BLaER1 treated with 17β-estradiol and CSF1 and Interleukin-3, amounts not matched to agents 10 nM and 100 nM (cell line): ENCODE results near the gene CIDEB.
A peak's percentile ranks its signal among the peaks of the same experiment; 100 is the strongest.

Experiments
- H3K27ac ChIP-seq, 11 experiments: shearing (Covaris generic); formaldehyde crosslinking; 2 replicates each; pipeline ENCODE4 v1.8.1; 2022
- H3K27me3 ChIP-seq, 11 experiments: shearing (Covaris generic); formaldehyde crosslinking; 2 replicates each; pipeline ENCODE4 v1.8.1; 2022
- H3K36me3 ChIP-seq, 11 experiments: shearing (Covaris generic); formaldehyde crosslinking; 2 replicates each; pipeline ENCODE4 v1.8.1; 2022
- H3K4me1 ChIP-seq, 10 experiments: shearing (Covaris generic); formaldehyde crosslinking; 2 replicates each; pipeline ENCODE4 v1.8.1; 2022
- H3K4me2 ChIP-seq, 11 experiments: shearing (Covaris generic); formaldehyde crosslinking; 2 replicates each; pipeline ENCODE4 v1.8.1; 2022
- H3K4me3 ChIP-seq, 10 experiments: shearing (Covaris generic); formaldehyde crosslinking; 2 replicates each; pipeline ENCODE4 v1.8.1; 2022
- H3K9ac ChIP-seq, 11 experiments: shearing (Covaris generic); formaldehyde crosslinking; 2 replicates each; pipeline ENCODE4 v1.8.1; 2022
- H3K9me3 ChIP-seq, 11 experiments: shearing (Covaris generic); formaldehyde crosslinking; replicated peaks in 1 of 11; 2 replicates each; pipeline ENCODE4 v1.8.1; 2022
- H4K20me1 ChIP-seq, 11 experiments: shearing (Covaris generic); formaldehyde crosslinking; 2 replicates each; pipeline ENCODE4 v1.8.1; 2022
- Cebpa-rat ChIP-seq, 11 experiments: shearing (Covaris generic); IDR thresholded peaks; 2 replicates each; pipeline ENCODE4 v1.8.1; 2022

The CIDEB gene

DNA sequence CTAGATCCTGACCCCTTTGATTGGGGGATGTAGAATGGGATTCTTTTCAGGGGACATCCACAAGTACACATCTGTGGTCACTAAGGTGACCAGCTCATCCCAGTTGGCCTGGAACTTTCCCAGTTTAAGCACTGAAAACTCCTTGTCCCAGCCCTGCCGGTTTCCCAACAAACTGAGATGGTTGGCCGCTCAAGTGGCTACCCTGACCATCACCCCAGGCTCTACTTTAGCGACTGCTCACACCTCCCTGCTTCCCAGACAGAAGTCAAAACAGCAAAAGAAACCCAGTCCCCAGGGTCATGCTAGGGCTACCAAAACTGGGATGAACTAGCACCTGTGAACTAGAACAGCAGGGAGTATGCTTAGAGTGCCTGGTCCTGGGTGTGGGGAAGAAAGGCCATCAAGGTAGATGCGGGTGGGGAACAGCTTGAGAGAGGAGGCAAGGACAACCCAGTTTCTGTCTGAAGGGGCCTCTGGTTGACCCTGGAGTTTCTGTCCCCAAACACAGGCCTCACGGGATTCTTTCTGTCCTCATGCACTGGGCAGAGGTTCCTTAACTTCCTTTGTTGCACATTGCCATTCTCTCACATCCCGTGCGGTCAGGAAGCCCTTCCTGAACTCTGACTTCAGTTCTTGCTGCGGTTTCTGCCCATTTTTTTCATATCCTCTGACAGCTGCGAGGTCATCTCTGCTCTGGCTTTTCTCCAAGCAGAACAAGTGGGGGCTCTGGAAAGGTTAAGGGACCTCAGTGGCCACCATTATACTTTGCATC is 5.1 kb upstream of the CIDEB start:
- Histone ChIP-seq H3K9ac (peak overlapping the region; percentile 79 to 91 (median 88)), H4K20me1 (peaks cover 0 to 21% (median 8%) of the 10 kb centered on the region in 11 experiments; a peak in 11 of 22 replicates), H3K4me3 (peak overlapping the region; percentile 56 to 80 (median 66)), H3K27me3 (no peaks in the 10 kb centered on the region), H3K4me1 (peaks cover 74 to 99% (median 98%) of the 10 kb centered on the region in 10 experiments), H3K9me3 (no peaks in the 10 kb centered on the region), H3K4me2 (peak overlapping the region; percentile 85 to 100 (median 97)), H3K27ac (peak overlapping the region; percentile 81 to 96 (median 92)), H3K36me3 (peaks cover 9 to 60% (median 34%) of the 10 kb centered on the region in 11 experiments; a peak in 21 of 22 replicates)
- TF ChIP-seq Cebpa-rat (IDR thresholded peaks at IDR 0.05), result peak in 9 of 11 experiments; percentile 27 to 94 (median 78); a peak in 14 of 22 replicates

DNA sequence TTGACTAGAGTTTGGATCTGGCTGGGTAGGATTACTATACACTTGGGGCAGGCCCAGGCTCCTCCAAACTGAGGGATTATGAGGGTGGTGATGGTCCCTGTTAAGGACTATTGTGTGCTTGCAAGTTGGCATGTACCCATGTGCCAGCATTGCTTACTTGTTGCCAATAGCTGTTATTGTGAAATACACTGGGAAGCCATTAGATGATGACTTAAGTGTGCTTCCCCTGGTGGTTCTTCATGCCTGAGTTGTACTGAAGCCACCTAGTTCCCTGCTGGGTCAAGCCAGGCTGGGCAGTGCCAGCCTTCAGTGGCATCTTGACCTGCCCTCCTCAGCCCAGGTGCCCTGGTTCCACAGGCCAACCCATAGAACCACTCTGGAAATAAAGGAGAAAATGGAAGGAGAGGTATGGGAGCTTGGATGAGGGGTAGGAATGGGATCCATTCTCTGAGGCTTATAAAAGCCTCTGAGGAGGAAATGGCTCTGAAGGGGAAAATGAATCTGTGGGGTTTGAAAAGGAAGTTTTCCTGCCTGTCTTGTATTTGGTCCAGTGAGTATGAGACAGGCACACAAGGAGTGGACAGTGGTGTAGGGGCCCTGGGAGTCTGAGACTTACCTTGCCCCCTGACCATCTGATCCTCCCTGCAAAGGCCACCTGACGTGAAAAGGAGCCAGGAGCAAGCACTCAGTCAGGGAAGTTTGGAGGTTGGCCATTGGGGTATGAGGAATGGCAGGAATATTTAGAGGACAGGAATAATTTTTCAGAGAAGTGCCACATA is 4.2 kb upstream of the CIDEB start:
- peak overlapping the region; percentile 85 to 100 (median 97) for H3K4me2 ChIP-seq
- peaks cover 74 to 99% (median 94%) of the 10 kb centered on the region in 10 experiments for H3K4me1 ChIP-seq
- H3K9me3 ChIP-seq, result no peaks in the 10 kb centered on the region
- H3K36me3 ChIP-seq, result peaks cover 18 to 62% (median 43%) of the 10 kb centered on the region in 11 experiments
- H3K27me3 ChIP-seq, result no peaks in the 10 kb centered on the region
- TF ChIP-seq Cebpa-rat (IDR thresholded peaks at IDR 0.05), result peak in 10 of 11 experiments; percentile 17 to 92 (median 78); a peak in 18 of 22 replicates
- peak overlapping the region; percentile 81 to 96 (median 92) for H3K27ac ChIP-seq
- peak overlapping the region; percentile 56 to 80 (median 66) for H3K4me3 ChIP-seq
- peak overlapping the region; percentile 79 to 91 (median 88) for H3K9ac ChIP-seq
- H4K20me1 ChIP-seq, result peaks cover 0 to 30% (median 15%) of the 10 kb centered on the region in 11 experiments; a peak in 13 of 22 replicates

DNA sequence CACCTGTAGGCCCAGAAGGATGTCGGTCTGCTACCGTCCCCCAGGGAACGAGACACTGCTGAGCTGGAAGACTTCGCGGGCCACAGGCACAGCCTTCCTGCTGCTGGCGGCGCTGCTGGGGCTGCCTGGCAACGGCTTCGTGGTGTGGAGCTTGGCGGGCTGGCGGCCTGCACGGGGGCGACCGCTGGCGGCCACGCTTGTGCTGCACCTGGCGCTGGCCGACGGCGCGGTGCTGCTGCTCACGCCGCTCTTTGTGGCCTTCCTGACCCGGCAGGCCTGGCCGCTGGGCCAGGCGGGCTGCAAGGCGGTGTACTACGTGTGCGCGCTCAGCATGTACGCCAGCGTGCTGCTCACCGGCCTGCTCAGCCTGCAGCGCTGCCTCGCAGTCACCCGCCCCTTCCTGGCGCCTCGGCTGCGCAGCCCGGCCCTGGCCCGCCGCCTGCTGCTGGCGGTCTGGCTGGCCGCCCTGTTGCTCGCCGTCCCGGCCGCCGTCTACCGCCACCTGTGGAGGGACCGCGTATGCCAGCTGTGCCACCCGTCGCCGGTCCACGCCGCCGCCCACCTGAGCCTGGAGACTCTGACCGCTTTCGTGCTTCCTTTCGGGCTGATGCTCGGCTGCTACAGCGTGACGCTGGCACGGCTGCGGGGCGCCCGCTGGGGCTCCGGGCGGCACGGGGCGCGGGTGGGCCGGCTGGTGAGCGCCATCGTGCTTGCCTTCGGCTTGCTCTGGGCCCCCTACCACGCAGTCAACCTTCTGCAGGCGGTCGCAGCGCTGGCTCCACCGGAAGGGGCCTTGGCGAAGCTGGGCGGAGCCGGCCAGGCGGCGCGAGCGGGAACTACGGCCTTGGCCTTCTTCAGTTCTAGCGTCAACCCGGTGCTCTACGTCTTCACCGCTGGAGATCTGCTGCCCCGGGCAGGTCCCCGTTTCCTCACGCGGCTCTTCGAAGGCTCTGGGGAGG is 3.1 kb upstream of the CIDEB start, which contains the start of gene LTB4R:
LTB4R (plus strand) TSS at position 857 of the 959 bp plus-strand sequence. CDS start 4,150 bp downstream, outside the sequence.
- Histone ChIP-seq H3K36me3 (peaks cover 23 to 62% (median 46%) of the 10 kb centered on the region in 11 experiments), H3K27me3 (no peaks in the 10 kb centered on the region), H3K9me3 (no peaks in the 10 kb centered on the region), H3K4me1 (peaks cover 74 to 89% (median 83%) of the 10 kb centered on the region in 10 experiments), H3K4me2 (peak within 1 kb of the TSS; percentile 85 to 100 (median 97)), H4K20me1 (peaks cover 0 to 41% (median 19%) of the 10 kb centered on the region in 11 experiments; a peak in 13 of 22 replicates), H3K9ac (peak within 1 kb of the TSS; percentile 79 to 91 (median 88)), H3K4me3 (peak within 1 kb of the TSS; percentile 56 to 80 (median 66)), H3K27ac (peak within 1 kb of the TSS; percentile 81 to 96 (median 92))
- TF ChIP-seq Cebpa-rat (IDR thresholded peaks at IDR 0.05), result no peak

DNA sequence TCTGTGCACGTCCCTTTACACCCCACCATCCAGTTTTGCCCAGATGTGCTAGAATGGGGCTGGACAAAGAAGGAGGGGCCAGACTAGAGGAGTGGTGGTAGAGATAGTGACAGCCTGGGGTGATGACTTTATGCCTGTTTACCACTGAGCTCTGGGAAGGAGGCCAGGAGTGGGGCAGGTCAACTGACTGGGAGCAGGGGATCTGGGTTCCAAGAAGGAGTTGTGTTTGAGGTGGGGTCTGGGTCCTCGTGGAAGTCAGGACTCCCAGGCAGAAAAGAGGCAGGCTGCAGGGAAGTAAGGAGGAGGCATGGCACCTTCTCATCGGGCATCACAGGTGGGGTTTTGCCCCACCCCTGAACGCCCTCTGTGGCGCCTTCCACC is 2.5 kb upstream of the CIDEB start:
- peak overlapping the region; percentile 56 to 80 (median 66) for H3K4me3 ChIP-seq
- H3K27ac ChIP-seq, result peak overlapping the region; percentile 81 to 96 (median 92); a peak in 20 of 22 replicates
- peaks cover 0 to 47% (median 20%) of the 10 kb centered on the region in 11 experiments; a peak in 13 of 22 replicates for H4K20me1 ChIP-seq
- peaks cover 72 to 82% (median 77%) of the 10 kb centered on the region in 10 experiments for H3K4me1 ChIP-seq
- no peak for TF ChIP-seq Cebpa-rat (IDR thresholded peaks at IDR 0.05)
- peak overlapping the region; percentile 79 to 91 (median 88) for H3K9ac ChIP-seq
- H3K36me3 ChIP-seq, result peaks cover 26 to 62% (median 46%) of the 10 kb centered on the region in 11 experiments
- no peaks in the 10 kb centered on the region for H3K9me3 ChIP-seq
- H3K4me2 ChIP-seq, result peak overlapping the region; percentile 85 to 100 (median 97)
- H3K27me3 ChIP-seq, result no peaks in the 10 kb centered on the region

DNA sequence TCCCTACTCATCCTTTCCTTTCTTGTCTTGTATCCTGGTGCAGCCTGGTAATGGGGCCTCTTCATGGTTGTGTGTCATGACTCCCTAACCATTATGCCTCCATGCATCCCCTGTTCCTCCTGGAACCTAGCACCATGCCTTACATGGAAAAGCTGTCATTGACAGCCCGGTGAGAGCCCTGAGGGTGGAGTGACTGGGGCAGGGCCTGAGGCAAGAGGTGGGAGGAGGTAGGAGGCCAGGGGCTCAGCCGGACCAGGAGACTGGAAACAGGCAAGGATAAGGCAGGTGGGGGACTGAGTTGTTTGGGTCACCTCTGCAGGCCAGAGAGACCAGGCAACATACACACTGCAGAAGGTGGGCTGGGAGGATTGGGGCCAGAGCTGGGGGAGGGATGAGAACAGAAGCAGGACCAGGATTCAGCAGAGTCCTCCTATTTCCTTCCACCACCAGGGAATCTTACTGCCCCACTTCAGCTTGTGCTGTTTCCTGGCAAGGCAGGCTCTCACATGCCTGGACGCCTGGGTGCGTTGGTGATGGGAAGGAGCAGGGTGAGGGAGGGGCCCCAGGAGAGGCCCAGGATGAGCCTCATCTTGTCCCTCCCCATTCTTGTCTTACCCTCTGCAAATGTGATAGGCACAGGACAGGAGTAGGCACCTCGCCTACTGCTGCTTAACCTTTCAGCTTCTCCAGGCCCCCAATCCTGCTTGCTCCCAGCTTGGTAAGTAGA is 1.9 kb upstream of the CIDEB start, which contains the start of gene LTB4R2:
LTB4R2 (plus strand) TSS at position 603 of the 727 bp plus-strand sequence. CDS start 525 bp downstream, outside the sequence.
- Histone ChIP-seq H3K9ac (peak within 1 kb of the TSS; percentile 79 to 91 (median 88)), H3K4me2 (peak within 1 kb of the TSS; percentile 85 to 100 (median 97)), H3K36me3 (peaks cover 32 to 62% (median 49%) of the 10 kb centered on the region in 11 experiments), H3K27me3 (no peaks in the 10 kb centered on the region), H3K4me1 (peaks cover 67 to 77% (median 71%) of the 10 kb centered on the region in 10 experiments), H3K4me3 (peak within 1 kb of the TSS; percentile 56 to 80 (median 66)), H4K20me1 (peaks cover 0 to 50% (median 24%) of the 10 kb centered on the region in 11 experiments; a peak in 13 of 22 replicates), H3K9me3 (no peaks in the 10 kb centered on the region), H3K27ac (peak within 1 kb of the TSS; percentile 81 to 96 (median 92))
- no peak for TF ChIP-seq Cebpa-rat (IDR thresholded peaks at IDR 0.05)

DNA sequence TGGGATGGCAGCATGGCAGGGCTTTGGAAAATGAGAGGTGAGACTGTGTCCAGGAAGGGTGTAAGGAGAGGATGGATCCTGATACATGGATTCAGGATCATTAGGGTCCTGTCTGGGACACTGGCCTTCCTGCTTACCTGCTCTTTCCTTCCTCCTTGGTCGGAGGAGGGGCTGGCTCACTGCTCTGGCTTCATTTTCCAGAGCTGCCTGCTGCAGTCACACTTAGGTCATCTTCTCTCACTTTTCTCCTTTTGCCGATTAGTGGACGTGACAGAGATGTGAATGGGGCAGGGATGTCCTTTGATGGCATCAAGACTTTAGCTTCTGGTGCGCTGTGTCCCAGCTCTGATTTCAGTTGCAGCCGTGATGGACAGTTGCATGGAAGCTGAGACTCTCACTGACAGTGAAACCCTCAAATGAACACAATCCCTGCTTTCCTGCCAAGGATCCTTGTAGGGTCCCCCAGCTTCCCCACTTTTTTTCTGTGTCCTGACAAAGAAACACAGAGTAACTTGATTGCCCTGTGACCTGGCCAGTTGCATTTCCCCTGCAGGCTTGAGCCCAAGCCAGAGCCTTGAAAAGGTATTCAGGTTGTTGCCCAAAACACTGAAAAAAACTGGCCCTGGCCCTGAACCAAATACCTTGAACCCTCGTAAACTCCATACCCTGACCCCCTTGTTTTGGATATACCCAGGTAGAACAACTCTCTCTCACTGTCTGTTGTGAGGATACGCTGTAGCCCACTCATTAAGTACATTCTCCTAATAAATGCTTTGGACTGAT is 756 bp upstream of the CIDEB start:
- Histone ChIP-seq H3K9ac (peak overlapping the region in 8 of 11 experiments; percentile 79 to 91 (median 88); a peak in 12 of 22 replicates), H3K27ac (peak overlapping the region in 7 of 11 experiments; percentile 9 to 94 (median 30); a peak in 8 of 22 replicates), H4K20me1 (peaks cover 0 to 62% (median 24%) of the 10 kb centered on the region in 11 experiments; a peak in 13 of 22 replicates), H3K4me3 (peak overlapping the region in 3 of 10 experiments; percentile 70 to 80 (median 75); a peak in 5 of 20 replicates), H3K27me3 (no peaks in the 10 kb centered on the region), H3K36me3 (peaks cover 43 to 69% (median 58%) of the 10 kb centered on the region in 11 experiments), H3K4me2 (peak overlapping the region; percentile 85 to 100 (median 97); a peak in 21 of 22 replicates), H3K4me1 (peaks cover 55 to 65% (median 60%) of the 10 kb centered on the region in 10 experiments), H3K9me3 (no peaks in the 10 kb centered on the region)
- no peak for TF ChIP-seq Cebpa-rat (IDR thresholded peaks at IDR 0.05)
